Endothelial cell of umbilical vein (primary cell): ENCODE results near the gene SH3RF3. TPM values are rescaled to one million over a fixed set of nuclear protein-coding genes. Genes with fewer than 3 reads are reported as not detected.

Experiments used
- BruUV-seq: library from RNA; stranded (reverse); fragments of 400-500 nt; replicated peaks from 2 replicates; lab custom pipeline; 2021; lab: Mats Ljungman, UMichigan
- CTCF ChIA-PET: fragments of 300-600, 350-600 bp; sonication (Branson Sonifier 250); formaldehyde crosslinking; loops from one replicate; lab custom pipeline; 2021; ENCODE audit warnings: antibody characterized with exemption, inconsistent platforms; lab: Charles Lee
- POLR2A ChIA-PET: fragments of 300-600, 350-600 bp; sonication (Branson Sonifier 250); formaldehyde crosslinking; loops from one replicate; lab custom pipeline; 2021; ENCODE audit warnings: antibody characterized with exemption, inconsistent platforms; lab: Charles Lee
- DNase-seq: peaks from one replicate; pipeline ENCODE4 v3.0.0-alpha.2; 2011; ENCODE audit warnings: low read depth, low spot score
- FAIRE-seq: peaks from 2 replicates; lab custom pipeline; 2011; peaks lifted over from hg19 to GRCh38; lab: Jason Lieb, UNC
- H2AFZ ChIP-seq: 2 replicates; pipeline ENCODE4 v1.6.0; 2012; ENCODE audit warnings: low read depth, low read length, control low read depth, inconsistent platforms
- H3K27ac ChIP-seq: 2 replicates; pipeline ENCODE4 v1.5.1; 2011; ENCODE audit warnings: low read depth, mild to moderate bottlenecking, control low read depth, low read length, moderate library complexity; ENCODE audit not compliant: insufficient read depth
- H3K27me3 ChIP-seq, 2 experiments: 2 replicates each; pipeline versions ENCODE4 v1.6.0 to v1.6.1; 2011; ENCODE audit warnings: low read length in 2 of 2, mixed read lengths in 1 of 2; ENCODE audit not compliant: control insufficient read depth in 2 of 2, insufficient read depth in 2 of 2
- H3K36me3 ChIP-seq, 2 experiments: 2 replicates in 1 of 2; 3 replicates in 1 of 2; pipeline ENCODE4 v1.5.1; 2011; ENCODE audit warnings: low read length in 2 of 2, mild to moderate bottlenecking in 1 of 2, moderate library complexity in 1 of 2; ENCODE audit not compliant: control insufficient read depth in 2 of 2, insufficient read depth in 2 of 2; ENCODE audit errors: extremely low read depth in 1 of 2
- H3K4me1 ChIP-seq: 3 replicates; pipeline ENCODE4 v1.5.1; 2011; ENCODE audit warnings: mild to moderate bottlenecking, low read length; ENCODE audit not compliant: control insufficient read depth, insufficient read depth; ENCODE audit errors: extremely low read depth
- H3K4me2 ChIP-seq: 2 replicates; pipeline ENCODE4 v1.6.1; 2011; ENCODE audit warnings: low read length, control low read depth, mixed read lengths; ENCODE audit not compliant: insufficient read depth
- H3K4me3 ChIP-seq, 3 experiments: fragments of 200-600 bp in 1 of 3; sonication (generic), shearing (Covaris generic) in 1 of 3; replicated peaks in 1 of 3; 2 replicates each; pipeline ENCODE4 v1.5.1; 2011 to 2016; ENCODE audit warnings: control low read depth in 3 of 3, low read length in 3 of 3, mild to moderate bottlenecking in 2 of 3, inconsistent platforms in 1 of 3, low read depth in 1 of 3, moderate library complexity in 1 of 3; ENCODE audit not compliant: insufficient read depth in 1 of 3
- H3K79me2 ChIP-seq: 2 replicates; pipeline ENCODE4 v1.6.0; 2012; ENCODE audit warnings: low read length, inconsistent platforms; ENCODE audit not compliant: control insufficient read depth, insufficient read depth
- H3K9ac ChIP-seq: replicated peaks from 2 replicates; pipeline ENCODE3; 2011; ENCODE audit warnings: low read length, control low read depth; ENCODE audit not compliant: insufficient read depth; ENCODE audit errors: extremely low read depth
- H3K9me1 ChIP-seq: replicated peaks from 3 replicates; pipeline ENCODE4 v1.6.0; 2011; ENCODE audit warnings: mild to moderate bottlenecking, low read length; ENCODE audit not compliant: control insufficient read depth, insufficient read depth; ENCODE audit errors: extremely low read depth
- H3K9me3 ChIP-seq: replicated peaks from 2 replicates; pipeline ENCODE4 v1.5.1; 2012; ENCODE audit warnings: low read length, inconsistent platforms; ENCODE audit not compliant: control insufficient read depth, insufficient read depth
- H4K20me1 ChIP-seq: replicated peaks from 2 replicates; pipeline ENCODE3; 2011; ENCODE audit warnings: mild to moderate bottlenecking, low read length; ENCODE audit not compliant: control insufficient read depth, insufficient read depth; ENCODE audit errors: extremely low read depth
- CTCF ChIP-seq, 2 donors: IDR thresholded peaks; 1 replicate in 1 of 2; 2 replicates in 1 of 2; pipeline ENCODE4 v1.5.1; 2011; ENCODE audit warnings: low read length in 2 of 2, mild to moderate bottlenecking in 2 of 2, moderate library complexity in 2 of 2, control low read depth in 1 of 2, inconsistent platforms in 1 of 2, low read depth in 1 of 2; ENCODE audit not compliant: insufficient read depth in 1 of 2; ENCODE audit errors: extremely low read depth in 1 of 2
- EZH2 ChIP-seq: IDR thresholded peaks from 2 replicates; pipeline ENCODE4 v1.6.1; 2012; ENCODE audit warnings: borderline replicate concordance, low read depth, mild to moderate bottlenecking, moderate library complexity, low read length, inconsistent platforms; ENCODE audit not compliant: severe bottlenecking
- FOS ChIP-seq: IDR thresholded peaks from 2 replicates; pipeline ENCODE4 v1.6.1; 2011; ENCODE audit warnings: mild to moderate bottlenecking, low read length, moderate library complexity, borderline replicate concordance; ENCODE audit not compliant: insufficient read depth
- GATA2 ChIP-seq: IDR thresholded peaks from 2 replicates; pipeline ENCODE4 v1.7.0; 2011; ENCODE audit warnings: low read depth, mild to moderate bottlenecking, moderate library complexity, mixed read lengths, low read length; ENCODE audit not compliant: insufficient read length, insufficient read depth
- JUN ChIP-seq: IDR thresholded peaks from 2 replicates; pipeline ENCODE4 v1.6.1; 2011; ENCODE audit warnings: borderline replicate concordance, low read depth; ENCODE audit not compliant: insufficient read length, insufficient read depth
- MYC ChIP-seq: IDR thresholded peaks from one replicate; pipeline ENCODE4 v1.6.1; 2011; ENCODE audit warnings: mild to moderate bottlenecking, low read depth, low read length
- POLR2A ChIP-seq: IDR thresholded peaks from 2 replicates; pipeline ENCODE4 v1.6.1; 2012; ENCODE audit warnings: low read depth, mild to moderate bottlenecking, control low read depth, low read length
- POLR2AphosphoS5 ChIP-seq: IDR thresholded peaks from 2 replicates; pipeline ENCODE4 v1.6.1; 2012; ENCODE audit warnings: low read depth, mild to moderate bottlenecking, control low read depth, low read length, moderate library complexity; ENCODE audit not compliant: insufficient read depth
- dilution Hi-C: fragments of 300-500 bp; cut with MboI; formaldehyde crosslinking; loops from one replicate; pipeline ENCODE4 v1.15.0; 2019; ENCODE audit warnings: low sequenced_read_pairs; ENCODE audit not compliant: extremely low pct_ligation_motif_present
- intact Hi-C: fragments of 100-400 bp; cut with micrococcal nuclease; formaldehyde crosslinking; loops from one replicate; pipeline ENCODE4 v1.10.0; 2022
- polyA plus RNA-seq, 4 experiments: library from polyadenylated mRNA; depleted of rRNA in 3 of 4; stranded (reverse) in 3 of 4; unstranded in 1 of 4; fragments of >200 nt; gene quantifications; 2 replicates each; pipeline versions ENCODE4 v1.2.1 to v1.2.3, GENCODE V29; 2011 to 2012; ENCODE audit warnings: missing spikeins in 1 of 4
- total RNA-seq: library from RNA; stranded (reverse); gene quantifications from 2 replicates; pipeline ENCODE4 v1.2.3, GENCODE V29; 2021
- TF ChIP-seq, protein P1 (sequence below): IDR thresholded peaks from 2 replicates; pipeline ENCODE4 v1.6.1; 2011; ENCODE audit not compliant: insufficient read depth, insufficient read length

SH3RF3 gene
- total and polyA plus RNA-seq, 2 donors (not counting 3 experiments of a cell fraction or from before 2014, with no cell fraction given), result 3.8 to 14.7 TPM

DNA sequence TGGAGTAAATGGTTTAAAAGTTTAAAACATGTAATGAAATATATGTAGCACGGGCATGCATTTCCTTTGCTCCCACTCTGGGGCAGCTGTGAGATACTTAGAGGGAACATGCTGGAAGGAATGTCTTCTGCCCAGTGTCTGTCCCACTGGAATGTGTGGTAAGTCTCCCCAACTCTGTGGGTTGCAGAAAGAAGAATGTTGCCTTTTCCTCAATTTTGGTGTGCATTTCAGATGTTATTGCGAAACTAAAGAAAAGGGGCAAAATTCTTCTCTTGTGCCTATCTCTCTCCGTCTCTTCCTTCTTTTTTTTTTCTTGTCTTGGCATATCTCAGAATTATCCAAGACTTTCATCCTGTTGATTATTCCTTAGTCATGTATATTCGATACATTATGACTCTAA, 201.1 kb downstream of the SH3RF3 start:
- TF ChIP-seq CTCF (IDR thresholded peaks at IDR 0.05; ENCODE audit: extremely low read depth in 1 of 2, insufficient read depth in 1 of 2, low read depth in 1 of 2, low read length in 2 of 2) (no peak), POLR2AphosphoS5 (no peak), POLR2A (no peak), GATA2 (no peak), MYC (no peak), EZH2 (no peak), JUN (no peak), FOS (no peak)
- TF ChIP-seq, protein P1, sequence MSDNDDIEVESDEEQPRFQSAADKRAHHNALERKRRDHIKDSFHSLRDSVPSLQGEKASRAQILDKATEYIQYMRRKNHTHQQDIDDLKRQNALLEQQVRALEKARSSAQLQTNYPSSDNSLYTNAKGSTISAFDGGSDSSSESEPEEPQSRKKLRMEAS, result no peak
- H3K4me1 ChIP-seq, result peaks cover 52% of the 10 kb centered on the region
- no peak overlapping the region for H3K9ac ChIP-seq
- H2AFZ ChIP-seq, result no peak overlapping the region
- DNase-seq (no peak), FAIRE-seq (no peak)
- POLR2A ChIA-PET, result no interaction called here
- H3K79me2 ChIP-seq, result peaks cover 20% of the 10 kb centered on the region
- intact Hi-C loops (loop anchor here (2.0 to 5.0 kb wide), 3 partner anchors 53 to 167 kb away; no protein-coding TSS in a partner anchor), dilution Hi-C loops (no loop called here)
- BruUV-seq, result no TSS peak
- no peaks in the 10 kb centered on the region for H3K36me3 ChIP-seq
- no peaks in the 10 kb centered on the region for H3K9me3 ChIP-seq
- H4K20me1 ChIP-seq, result no peaks in the 10 kb centered on the region
- no peaks in the 10 kb centered on the region for H3K27me3 ChIP-seq
- H3K9me1 ChIP-seq, result no peaks in the 10 kb centered on the region
- CTCF ChIA-PET, result interaction anchor here (1.1 kb wide), 1 partner anchor 9 kb away, joined by 4 read pairs; no protein-coding TSS in a partner anchor
- H3K4me3 ChIP-seq, result no peak overlapping the region
- H3K4me2 ChIP-seq, result no peak overlapping the region
- H3K27ac ChIP-seq, result no peak overlapping the region
